22Rv1 (cell line): ENCODE measurements around the gene ZNF84.

Experiments used
- CTCF ChIP-seq: fragments of 450-650 bp; IDR thresholded peaks from 2 replicates; pipeline ENCODE4 v1.5.1; 2017; ENCODE audit warnings: mild to moderate bottlenecking
- ZFX ChIP-seq: fragments of 450-650 bp; IDR thresholded peaks from 2 replicates; pipeline ENCODE4 v1.6.1; 2017; ENCODE audit warnings: antibody characterized with exemption, borderline replicate concordance

GRCh38 chr12:133037207-133038005 lies at the start of gene ZNF84:
- TF ChIP-seq CTCF (no peak), ZFX (no peak)
